ENCODE measurements around the gene NRXN3.
A peak's percentile ranks its signal among the peaks of the same experiment; 100 is the strongest.

Gene NRXN3

GRCh38 chr14:79809849-79810612 is 1639.9 kb downstream of the NRXN3 start:
- no peaks in the 10 kb centered on the region for H3K9me3 ChIP-seq (ENCODE audit: control insufficient read depth in 5 of 5, low read length in 5 of 5)
- H3K4me1 ChIP-seq (ENCODE audit: control insufficient read depth in 5 of 5, insufficient read depth in 5 of 5, low read length in 5 of 5): no peaks in the 10 kb centered on the region
- no peaks in the 10 kb centered on the region for H3K36me3 ChIP-seq (ENCODE audit: control insufficient read depth in 5 of 5, insufficient read depth in 5 of 5, low read length in 5 of 5)
- no peak overlapping the region for H3K27ac ChIP-seq (ENCODE audit: low read depth, low read length)
- H3K9ac ChIP-seq (ENCODE audit: low read length in 5 of 5): no peak overlapping the region
- no peak overlapping the region for H3K4me3 ChIP-seq (ENCODE audit: low read depth in 1 of 5, low read length in 5 of 5)
- no peaks in the 10 kb centered on the region for H3K27me3 ChIP-seq (ENCODE audit: control insufficient read depth in 5 of 5, insufficient read depth in 4 of 5, low read length in 5 of 5)

- Histone ChIP-seq H3K27me3 (ENCODE audit: control insufficient read depth in 5 of 5, insufficient read depth in 4 of 5, low read length in 5 of 5) (no peaks in the 10 kb centered on the region), H3K27ac (ENCODE audit: low read depth, low read length) (no peak overlapping the region), H3K9me3 (ENCODE audit: control insufficient read depth in 5 of 5, low read length in 5 of 5) (no peaks in the 10 kb centered on the region), H3K36me3 (ENCODE audit: control insufficient read depth in 5 of 5, insufficient read depth in 5 of 5, low read length in 5 of 5) (no peaks in the 10 kb centered on the region), H3K9ac (ENCODE audit: low read length in 5 of 5) (no peak overlapping the region), H3K4me1 (ENCODE audit: control insufficient read depth in 5 of 5, insufficient read depth in 5 of 5, low read length in 5 of 5) (peaks cover 0 to 12% (median 8%) of the 10 kb centered on the region in 5 donors), H3K4me3 (ENCODE audit: low read depth in 1 of 5, low read length in 5 of 5) (no peak overlapping the region)
These were observed 1650.8 kb downstream of the NRXN3 start for GRCh38 chr14:79820866-79821535.

- no peaks in the 10 kb centered on the region for H3K27me3 ChIP-seq (ENCODE audit: control insufficient read depth in 5 of 5, insufficient read depth in 4 of 5, low read length in 5 of 5)
- H3K4me1 ChIP-seq (ENCODE audit: control insufficient read depth in 5 of 5, insufficient read depth in 5 of 5, low read length in 5 of 5): peaks cover 0 to 12% (median 8%) of the 10 kb centered on the region in 5 donors
- H3K27ac ChIP-seq (ENCODE audit: low read depth, low read length): no peak overlapping the region
- no peaks in the 10 kb centered on the region for H3K9me3 ChIP-seq (ENCODE audit: control insufficient read depth in 5 of 5, low read length in 5 of 5)
- no peak overlapping the region for H3K4me3 ChIP-seq (ENCODE audit: low read depth in 1 of 5, low read length in 5 of 5)
- no peaks in the 10 kb centered on the region for H3K36me3 ChIP-seq (ENCODE audit: control insufficient read depth in 5 of 5, insufficient read depth in 5 of 5, low read length in 5 of 5)
- H3K9ac ChIP-seq (ENCODE audit: low read length in 5 of 5): no peak overlapping the region
These were observed 1651.9 kb downstream of the NRXN3 start for GRCh38 chr14:79822034-79822433.

- no peak overlapping the region for H3K9ac ChIP-seq (ENCODE audit: low read length in 5 of 5)
- H3K27me3 ChIP-seq (ENCODE audit: control insufficient read depth in 5 of 5, insufficient read depth in 4 of 5, low read length in 5 of 5): no peaks in the 10 kb centered on the region
- H3K27ac ChIP-seq (ENCODE audit: low read depth, low read length): no peak overlapping the region
- peaks cover 0 to 12% (median 8%) of the 10 kb centered on the region in 5 donors for H3K4me1 ChIP-seq (ENCODE audit: control insufficient read depth in 5 of 5, insufficient read depth in 5 of 5, low read length in 5 of 5)
- peak overlapping the region in 4 of 5 donors; percentile 1 to 21 (median 6) for H3K4me3 ChIP-seq (ENCODE audit: low read depth in 1 of 5, low read length in 5 of 5)
- no peaks in the 10 kb centered on the region for H3K9me3 ChIP-seq (ENCODE audit: control insufficient read depth in 5 of 5, low read length in 5 of 5)
- H3K36me3 ChIP-seq (ENCODE audit: control insufficient read depth in 5 of 5, insufficient read depth in 5 of 5, low read length in 5 of 5): no peaks in the 10 kb centered on the region
These were observed 1654.9 kb downstream of the NRXN3 start for GRCh38 chr14:79825046-79825521.

- no peak overlapping the region for H3K9ac ChIP-seq (ENCODE audit: low read length in 5 of 5)
- no peak overlapping the region for H3K4me3 ChIP-seq (ENCODE audit: low read depth in 1 of 5, low read length in 5 of 5)
- H3K9me3 ChIP-seq (ENCODE audit: control insufficient read depth in 5 of 5, low read length in 5 of 5): no peaks in the 10 kb centered on the region
- H3K27me3 ChIP-seq (ENCODE audit: control insufficient read depth in 5 of 5, insufficient read depth in 4 of 5, low read length in 5 of 5): no peaks in the 10 kb centered on the region
- H3K27ac ChIP-seq (ENCODE audit: low read depth, low read length): no peak overlapping the region
- peaks cover 0 to 17% (median 10%) of the 10 kb centered on the region in 5 donors for H3K4me1 ChIP-seq (ENCODE audit: control insufficient read depth in 5 of 5, insufficient read depth in 5 of 5, low read length in 5 of 5)
- no peaks in the 10 kb centered on the region for H3K36me3 ChIP-seq (ENCODE audit: control insufficient read depth in 5 of 5, insufficient read depth in 5 of 5, low read length in 5 of 5)
These were observed 1656.2 kb downstream of the NRXN3 start for GRCh38 chr14:79826362-79826761.

GRCh38 chr14:79829405-79830166 is 1659.4 kb downstream of the NRXN3 start:
- H3K36me3 ChIP-seq (ENCODE audit: control insufficient read depth in 5 of 5, insufficient read depth in 5 of 5, low read length in 5 of 5): no peaks in the 10 kb centered on the region
- peaks cover 0 to 18% (median 12%) of the 10 kb centered on the region in 5 donors for H3K4me1 ChIP-seq (ENCODE audit: control insufficient read depth in 5 of 5, insufficient read depth in 5 of 5, low read length in 5 of 5)

GRCh38 chr14:79831195-79831892 is 1661.2 kb downstream of the NRXN3 start:
- Histone ChIP-seq H3K9ac (ENCODE audit: low read length in 5 of 5) (no peak overlapping the region), H3K27me3 (ENCODE audit: control insufficient read depth in 5 of 5, insufficient read depth in 4 of 5, low read length in 5 of 5) (no peaks in the 10 kb centered on the region), H3K9me3 (ENCODE audit: control insufficient read depth in 5 of 5, low read length in 5 of 5) (no peaks in the 10 kb centered on the region), H3K4me3 (ENCODE audit: low read depth in 1 of 5, low read length in 5 of 5) (peak overlapping the region in 1 of 5 donors; percentile 12), H3K4me1 (ENCODE audit: control insufficient read depth in 5 of 5, insufficient read depth in 5 of 5, low read length in 5 of 5) (peaks cover 0 to 11% (median 6%) of the 10 kb centered on the region in 5 donors), H3K27ac (ENCODE audit: low read depth, low read length) (no peak overlapping the region), H3K36me3 (ENCODE audit: control insufficient read depth in 5 of 5, insufficient read depth in 5 of 5, low read length in 5 of 5) (no peaks in the 10 kb centered on the region)

More at GRCh38 chr14:79829405-79830166, 1659.4 kb downstream of the NRXN3 start:
- no peak overlapping the region for H3K4me3 ChIP-seq (ENCODE audit: low read depth in 1 of 5, low read length in 5 of 5)
- H3K9me3 ChIP-seq (ENCODE audit: control insufficient read depth in 5 of 5, low read length in 5 of 5): no peaks in the 10 kb centered on the region
- H3K27me3 ChIP-seq (ENCODE audit: control insufficient read depth in 5 of 5, insufficient read depth in 4 of 5, low read length in 5 of 5): no peaks in the 10 kb centered on the region
- H3K27ac ChIP-seq (ENCODE audit: low read depth, low read length): no peak overlapping the region
- H3K9ac ChIP-seq (ENCODE audit: low read length in 5 of 5): no peak overlapping the region

- no peaks in the 10 kb centered on the region for H3K36me3 ChIP-seq (ENCODE audit: control insufficient read depth in 5 of 5, insufficient read depth in 5 of 5, low read length in 5 of 5)
- no peaks in the 10 kb centered on the region for H3K9me3 ChIP-seq (ENCODE audit: control insufficient read depth in 5 of 5, low read length in 5 of 5)
- no peak overlapping the region for H3K4me3 ChIP-seq (ENCODE audit: low read depth in 1 of 5, low read length in 5 of 5)
- H3K4me1 ChIP-seq (ENCODE audit: control insufficient read depth in 5 of 5, insufficient read depth in 5 of 5, low read length in 5 of 5): peaks cover 0 to 11% (median 6%) of the 10 kb centered on the region in 5 donors
- no peaks in the 10 kb centered on the region for H3K27me3 ChIP-seq (ENCODE audit: control insufficient read depth in 5 of 5, insufficient read depth in 4 of 5, low read length in 5 of 5)
- H3K9ac ChIP-seq (ENCODE audit: low read length in 5 of 5): no peak overlapping the region
- H3K27ac ChIP-seq (ENCODE audit: low read depth, low read length): no peak overlapping the region
These were observed 1663.6 kb downstream of the NRXN3 start for GRCh38 chr14:79833781-79834180.

GRCh38 chr14:79834868-79835267 is 1664.7 kb downstream of the NRXN3 start:
- Histone ChIP-seq H3K27me3 (ENCODE audit: control insufficient read depth in 5 of 5, insufficient read depth in 4 of 5, low read length in 5 of 5) (no peaks in the 10 kb centered on the region), H3K9ac (ENCODE audit: low read length in 5 of 5) (no peak overlapping the region), H3K4me1 (ENCODE audit: control insufficient read depth in 5 of 5, insufficient read depth in 5 of 5, low read length in 5 of 5) (peaks cover 0 to 11% (median 6%) of the 10 kb centered on the region in 5 donors), H3K36me3 (ENCODE audit: control insufficient read depth in 5 of 5, insufficient read depth in 5 of 5, low read length in 5 of 5) (no peaks in the 10 kb centered on the region), H3K27ac (ENCODE audit: low read depth, low read length) (no peak overlapping the region), H3K9me3 (ENCODE audit: control insufficient read depth in 5 of 5, low read length in 5 of 5) (no peaks in the 10 kb centered on the region), H3K4me3 (ENCODE audit: low read depth in 1 of 5, low read length in 5 of 5) (no peak overlapping the region)
